Measurements from ENCODE around the gene ARMH2. TPM values are rescaled to one million over a fixed set of nuclear protein-coding genes. Genes with fewer than 3 reads are reported as not detected.
"Not testable (repeated sequence)": the region's sequence is repeated elsewhere in the genome, so short reads cannot be mapped to it uniquely, and the experiment has no call there.

Gene ARMH2
- total and polyA plus RNA-seq, 4 donors, result not detected

DNA sequence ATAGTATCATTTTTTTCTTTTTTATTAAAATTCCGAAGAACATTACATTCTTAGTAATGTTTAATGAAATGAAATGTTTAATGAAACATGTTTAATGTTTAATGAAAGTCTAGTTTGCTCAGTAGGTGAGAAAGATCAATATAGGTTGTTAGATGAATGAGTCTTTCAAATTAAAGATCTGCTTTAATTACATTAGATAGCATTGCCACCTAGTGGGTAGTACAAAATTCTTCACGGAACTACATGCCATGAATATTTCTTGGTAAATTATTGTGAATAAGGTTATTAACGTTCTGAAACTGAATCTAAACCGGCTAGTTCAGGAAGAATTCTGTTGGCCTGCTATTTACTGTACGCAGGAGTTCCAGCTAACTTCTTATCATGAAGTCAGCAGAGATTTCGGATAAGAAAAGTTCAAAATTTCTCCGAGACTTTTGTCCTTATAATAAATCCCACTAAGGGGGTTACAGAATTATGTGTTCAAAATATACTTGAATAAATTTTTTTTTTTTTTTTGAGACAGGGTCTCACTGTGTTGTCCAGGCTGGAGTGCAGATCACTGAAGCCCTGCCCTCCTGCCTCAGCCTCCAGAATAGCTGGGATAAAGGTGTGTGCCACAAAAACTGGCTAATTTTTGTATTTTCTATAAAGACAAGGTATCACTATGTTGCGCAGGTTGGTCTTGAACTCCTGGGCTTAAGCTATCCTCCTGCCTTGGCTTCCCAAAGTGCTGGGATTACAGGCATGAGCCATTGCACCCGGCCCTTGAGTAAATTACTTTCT, 31.8 kb downstream of the ARMH2 start:
- Histone ChIP-seq H3K9ac (ENCODE audit: low read depth in 1 of 2, low read length in 2 of 2) (no peak overlapping the region), H3K4me1 (ENCODE audit: control insufficient read depth in 4 of 4, insufficient read depth in 4 of 4, low read length in 3 of 4) (peaks cover 0 to 5% (median 1%) of the 10 kb centered on the region in 4 donors), H3K27ac (ENCODE audit: low read depth in 1 of 2, low read length in 2 of 2) (no peak overlapping the region), H3K36me3 (ENCODE audit: control insufficient read depth in 4 of 4, insufficient read depth in 3 of 4, low read depth in 1 of 4, low read length in 3 of 4) (no peaks in the 10 kb centered on the region), H3K4me3 (ENCODE audit: low read depth in 1 of 3, low read length in 3 of 3) (no peak overlapping the region), H3K27me3 (ENCODE audit: control insufficient read depth in 4 of 4, insufficient read depth in 4 of 4, low read length in 3 of 4) (no peaks in the 10 kb centered on the region), H3K9me3 (ENCODE audit: control insufficient read depth in 4 of 4, low read length in 3 of 4) (no peaks in the 10 kb centered on the region)
- WGBS, result 40% methylated on average over 9 of the region's 9 CpGs
- no peak for DNase-seq (ENCODE audit: low spot score)
- no peak for TF ChIP-seq JUND (IDR thresholded peaks at IDR 0.05)
- no peak for TF ChIP-seq TAF1 (conservative IDR thresholded peaks at IDR 0.05)
- TF ChIP-seq, protein P1, sequence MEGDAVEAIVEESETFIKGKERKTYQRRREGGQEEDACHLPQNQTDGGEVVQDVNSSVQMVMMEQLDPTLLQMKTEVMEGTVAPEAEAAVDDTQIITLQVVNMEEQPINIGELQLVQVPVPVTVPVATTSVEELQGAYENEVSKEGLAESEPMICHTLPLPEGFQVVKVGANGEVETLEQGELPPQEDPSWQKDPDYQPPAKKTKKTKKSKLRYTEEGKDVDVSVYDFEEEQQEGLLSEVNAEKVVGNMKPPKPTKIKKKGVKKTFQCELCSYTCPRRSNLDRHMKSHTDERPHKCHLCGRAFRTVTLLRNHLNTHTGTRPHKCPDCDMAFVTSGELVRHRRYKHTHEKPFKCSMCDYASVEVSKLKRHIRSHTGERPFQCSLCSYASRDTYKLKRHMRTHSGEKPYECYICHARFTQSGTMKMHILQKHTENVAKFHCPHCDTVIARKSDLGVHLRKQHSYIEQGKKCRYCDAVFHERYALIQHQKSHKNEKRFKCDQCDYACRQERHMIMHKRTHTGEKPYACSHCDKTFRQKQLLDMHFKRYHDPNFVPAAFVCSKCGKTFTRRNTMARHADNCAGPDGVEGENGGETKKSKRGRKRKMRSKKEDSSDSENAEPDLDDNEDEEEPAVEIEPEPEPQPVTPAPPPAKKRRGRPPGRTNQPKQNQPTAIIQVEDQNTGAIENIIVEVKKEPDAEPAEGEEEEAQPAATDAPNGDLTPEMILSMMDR (IDR thresholded peaks at IDR 0.05; ENCODE audit: low read depth, low read length, missing input control), result peak; percentile 52
- peak; percentile 81 to 82 for TF ChIP-seq RAD21 (IDR thresholded peaks at IDR 0.05)

DNA sequence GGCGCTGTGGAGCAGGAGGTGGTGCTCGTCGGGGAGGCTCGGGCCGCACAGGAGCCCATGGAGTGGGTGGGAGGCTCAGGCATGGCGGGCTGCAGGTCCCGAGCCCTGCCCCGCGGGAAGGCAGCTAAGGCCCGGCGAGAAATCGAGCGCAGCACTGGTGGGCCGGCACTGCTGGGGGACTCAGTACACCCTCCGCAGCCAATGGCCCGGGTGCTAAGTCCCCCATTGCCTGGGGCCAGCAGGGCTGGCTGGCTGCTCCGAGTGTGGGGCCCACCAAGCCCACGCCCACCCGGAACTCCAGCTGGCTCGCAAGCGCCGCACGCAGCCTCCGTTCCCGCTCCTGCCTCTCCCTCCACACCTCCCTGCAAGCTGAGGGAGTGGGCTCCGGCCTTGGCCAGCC, 32.7 kb downstream of the ARMH2 start:
- not testable (repeated sequence) for H3K27me3 ChIP-seq (ENCODE audit: control insufficient read depth in 4 of 4, insufficient read depth in 4 of 4, low read length in 3 of 4); DNase-seq (ENCODE audit: low spot score); H3K27ac ChIP-seq (ENCODE audit: low read depth in 1 of 2, low read length in 2 of 2); H3K9ac ChIP-seq (ENCODE audit: low read depth in 1 of 2, low read length in 2 of 2); H3K4me3 ChIP-seq (ENCODE audit: low read depth in 1 of 3, low read length in 3 of 3); H3K9me3 ChIP-seq (ENCODE audit: control insufficient read depth in 4 of 4, low read length in 3 of 4); H3K4me1 ChIP-seq (ENCODE audit: control insufficient read depth in 4 of 4, insufficient read depth in 4 of 4, low read length in 3 of 4); H3K36me3 ChIP-seq (ENCODE audit: control insufficient read depth in 4 of 4, insufficient read depth in 3 of 4, low read depth in 1 of 4, low read length in 3 of 4)
- 96% methylated on average over 22 of the region's 26 CpGs for WGBS

- H3K4me1 ChIP-seq (ENCODE audit: control insufficient read depth in 4 of 4, insufficient read depth in 4 of 4, low read length in 3 of 4); H3K27me3 ChIP-seq (ENCODE audit: control insufficient read depth in 4 of 4, insufficient read depth in 4 of 4, low read length in 3 of 4); H3K4me3 ChIP-seq (ENCODE audit: low read depth in 1 of 3, low read length in 3 of 3); H3K9me3 ChIP-seq (ENCODE audit: control insufficient read depth in 4 of 4, low read length in 3 of 4); H3K27ac ChIP-seq (ENCODE audit: low read depth in 1 of 2, low read length in 2 of 2); H3K9ac ChIP-seq (ENCODE audit: low read depth in 1 of 2, low read length in 2 of 2); H3K36me3 ChIP-seq (ENCODE audit: control insufficient read depth in 4 of 4, insufficient read depth in 3 of 4, low read depth in 1 of 4, low read length in 3 of 4); DNase-seq (ENCODE audit: low spot score): not testable (repeated sequence)
- 89% methylated on average over 20 of the region's 20 CpGs for WGBS
These were observed 33.6 kb downstream of the ARMH2 start for GRCh38 chr6:24764833-24765828.

GRCh38 chr6:24763578-24763977, 35.1 kb downstream of the ARMH2 start:
- WGBS, result 50% methylated on average over 3 of the region's 3 CpGs
- DNase-seq (ENCODE audit: low spot score), result no peak
- H3K9ac ChIP-seq (ENCODE audit: low read depth in 1 of 2, low read length in 2 of 2), result no peak overlapping the region
- peaks cover 0 to 5% (median 1%) of the 10 kb centered on the region in 4 donors for H3K4me1 ChIP-seq (ENCODE audit: control insufficient read depth in 4 of 4, insufficient read depth in 4 of 4, low read length in 3 of 4)
- H3K27ac ChIP-seq (ENCODE audit: low read depth in 1 of 2, low read length in 2 of 2), result no peak overlapping the region
- H3K4me3 ChIP-seq (ENCODE audit: low read depth in 1 of 3, low read length in 3 of 3), result no peak overlapping the region
- H3K36me3 ChIP-seq (ENCODE audit: control insufficient read depth in 4 of 4, insufficient read depth in 3 of 4, low read depth in 1 of 4, low read length in 3 of 4), result no peaks in the 10 kb centered on the region
- H3K27me3 ChIP-seq (ENCODE audit: control insufficient read depth in 4 of 4, insufficient read depth in 4 of 4, low read length in 3 of 4), result no peaks in the 10 kb centered on the region
- no peak for TF ChIP-seq HNF4G (IDR thresholded peaks at IDR 0.05)
- TF ChIP-seq SP1 (IDR thresholded peaks at IDR 0.05), result no peak
- no peak for TF ChIP-seq RXRA (IDR thresholded peaks at IDR 0.05)
- TF ChIP-seq EGR1 (IDR thresholded peaks at IDR 0.05; ENCODE audit: low read depth in 2 of 2), result no peak
- TF ChIP-seq ATF3 (IDR thresholded peaks at IDR 0.05), result no peak
- TF ChIP-seq FOXA1 (IDR thresholded peaks at IDR 0.05), result no peak
- TF ChIP-seq, protein P1 (IDR thresholded peaks at IDR 0.05; ENCODE audit: low read depth, low read length, missing input control), result no peak
- no peak for TF ChIP-seq HNF4A (conservative IDR thresholded peaks at IDR 0.05)
- TF ChIP-seq RAD21 (IDR thresholded peaks at IDR 0.05), result no peak
- H3K9me3 ChIP-seq (ENCODE audit: control insufficient read depth in 4 of 4, low read length in 3 of 4), result no peaks in the 10 kb centered on the region
